SK-N-SH treated with all-trans-retinoic acid at 6 μM for 48 hours (cell line): Measurements from ENCODE around the gene ITPR3.

Experiments
- ARNTL ChIP-seq: fragments of 450-650 bp; formaldehyde crosslinking; IDR thresholded peaks from 2 replicates; pipeline ENCODE4 v1.5.0; 2020; ENCODE audit warnings: low read depth, mild to moderate bottlenecking, moderate library complexity, borderline replicate concordance
- ESRRG ChIP-seq: fragments of 250-450 bp; sonication (Bioruptor Pico); IDR thresholded peaks from 2 replicates; pipeline ENCODE4 v1.6.1; 2021; ENCODE audit warnings: mild to moderate bottlenecking
- PATZ1 ChIP-seq: fragments of 250-450 bp; sonication (Bioruptor Pico); IDR thresholded peaks from 2 replicates; pipeline ENCODE4 v1.8.0; 2020; ENCODE audit warnings: mild to moderate bottlenecking, moderate library complexity, borderline replicate concordance
- POU6F1 ChIP-seq: fragments of 250-450 bp; sonication (Bioruptor Pico); IDR thresholded peaks from 2 replicates; pipeline ENCODE4 v1.8.0; 2021; ENCODE audit warnings: low read depth, mild to moderate bottlenecking, moderate library complexity, borderline replicate concordance
- RARB ChIP-seq: fragments of 250-450 bp; sonication (Bioruptor Pico); IDR thresholded peaks from 2 replicates; pipeline ENCODE4 v1.8.0; 2021; ENCODE audit warnings: mild to moderate bottlenecking, moderate library complexity
- SNAI2 ChIP-seq: fragments of 250-450 bp; sonication (Bioruptor Pico); IDR thresholded peaks from 2 replicates; pipeline ENCODE4 v1.5.0; 2020; ENCODE audit warnings: mild to moderate bottlenecking, moderate library complexity
- TOX ChIP-seq: fragments of 250-450 bp; sonication (Bioruptor Pico); IDR thresholded peaks from 2 replicates; pipeline ENCODE4 v1.8.0; 2021; ENCODE audit warnings: mild to moderate bottlenecking, moderate library complexity, borderline replicate concordance
- TSHZ2 ChIP-seq: fragments of 250-450 bp; sonication (Bioruptor Pico); IDR thresholded peaks from 2 replicates; pipeline ENCODE4 v1.5.0; 2020; ENCODE audit warnings: mild to moderate bottlenecking, moderate library complexity
- ZFP3 ChIP-seq: fragments of 250-450 bp; sonication (Bioruptor Pico); IDR thresholded peaks from 2 replicates; pipeline ENCODE4 v1.5.0; 2020; ENCODE audit warnings: mild to moderate bottlenecking, moderate library complexity
- ZFP30 ChIP-seq: fragments of 450-650 bp; formaldehyde crosslinking; IDR thresholded peaks from 2 replicates; pipeline ENCODE4 v1.5.0; 2022; ENCODE audit warnings: mild to moderate bottlenecking, moderate library complexity
- ZNF70 ChIP-seq: fragments of 450-650 bp; formaldehyde crosslinking; IDR thresholded peaks from 2 replicates; pipeline ENCODE4 v1.5.0; 2020; ENCODE audit warnings: mild to moderate bottlenecking, moderate library complexity
- TF ChIP-seq, protein P1 (sequence below): fragments of 250-450 bp; sonication (Bioruptor Pico); IDR thresholded peaks from 2 replicates; pipeline ENCODE4 v1.5.1; 2020; ENCODE audit warnings: low read depth, mild to moderate bottlenecking, moderate library complexity

- TF ChIP-seq, protein P1, sequence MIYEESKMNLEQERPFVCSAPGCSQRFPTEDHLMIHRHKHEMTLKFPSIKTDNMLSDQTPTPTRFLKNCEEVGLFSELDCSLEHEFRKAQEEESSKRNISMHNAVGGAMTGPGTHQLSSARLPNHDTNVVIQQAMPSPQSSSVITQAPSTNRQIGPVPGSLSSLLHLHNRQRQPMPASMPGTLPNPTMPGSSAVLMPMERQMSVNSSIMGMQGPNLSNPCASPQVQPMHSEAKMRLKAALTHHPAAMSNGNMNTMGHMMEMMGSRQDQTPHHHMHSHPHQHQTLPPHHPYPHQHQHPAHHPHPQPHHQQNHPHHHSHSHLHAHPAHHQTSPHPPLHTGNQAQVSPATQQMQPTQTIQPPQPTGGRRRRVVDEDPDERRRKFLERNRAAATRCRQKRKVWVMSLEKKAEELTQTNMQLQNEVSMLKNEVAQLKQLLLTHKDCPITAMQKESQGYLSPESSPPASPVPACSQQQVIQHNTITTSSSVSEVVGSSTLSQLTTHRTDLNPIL = no peak
- TF ChIP-seq ARNTL (CRISPR knock-in tag) = no peak
- no peak for TF ChIP-seq PATZ1 (CRISPR knock-in tag)
- TF ChIP-seq ZFP30 = no peak
- no peak for TF ChIP-seq TOX (CRISPR knock-in tag)
- no peak for TF ChIP-seq ESRRG (CRISPR knock-in tag)
- TF ChIP-seq TSHZ2 (CRISPR knock-in tag) = no peak
- TF ChIP-seq RARB (CRISPR knock-in tag) = no peak
- TF ChIP-seq SNAI2 (CRISPR knock-in tag) = no peak
- no peak for TF ChIP-seq ZFP3
- TF ChIP-seq POU6F1 (CRISPR knock-in tag) = no peak
- no peak for TF ChIP-seq ZNF70 (CRISPR knock-in tag)
These were observed 102.4 kb downstream of the ITPR3 start for GRCh38 chr6:33723371-33724085.
